Measurements from ENCODE around the gene CHRNA4. TPM values are rescaled to one million over a fixed set of nuclear protein-coding genes. Genes with fewer than 3 reads are reported as not detected.

The CHRNA4 gene
- total and polyA plus RNA-seq, 5 experiments from 2014 or later, result not detected

GRCh38 chr20:63305393-63305792 lies 55.8 kb downstream of the CHRNA4 start:
- Mint-ChIP-seq H3K27me3 (peaks cover 8 to 41% (median 14%) of the 10 kb centered on the region in 5 donors), H3K4me3 (no peak overlapping the region), H3K4me1 (peaks cover 0 to 2% (median 0%) of the 10 kb centered on the region in 4 donors), H3K27ac (no peak overlapping the region), H3K36me3 (peaks cover 0 to 14% (median 0%) of the 10 kb centered on the region in 3 donors), H3K9me3 (peaks cover 0 to 17% (median 7%) of the 10 kb centered on the region in 9 donors)
- ATAC-seq, result no peak
- no peak for DNase-seq
- POLR2A ChIA-PET, result no interaction called here

- no peak overlapping the region for H3K27ac Mint-ChIP-seq
- H3K27me3 Mint-ChIP-seq, result peaks cover 15 to 44% (median 25%) of the 10 kb centered on the region in 5 donors
- DNase-seq (no peak), ATAC-seq (no peak)
- H3K9me3 Mint-ChIP-seq, result peaks cover 0 to 17% (median 7%) of the 10 kb centered on the region in 9 donors
- POLR2A ChIA-PET, result no interaction called here
- peaks cover 0 to 18% (median 2%) of the 10 kb centered on the region in 3 donors for H3K36me3 Mint-ChIP-seq
- no peak overlapping the region for H3K4me3 Mint-ChIP-seq
- H3K4me1 Mint-ChIP-seq, result peaks cover 0 to 3% (median 0%) of the 10 kb centered on the region in 4 donors
Observed at GRCh38 chr20:63303095-63303666, 58.0 kb downstream of the CHRNA4 start.

GRCh38 chr20:63301671-63302070 lies 59.5 kb downstream of the CHRNA4 start:
- H3K9me3 Mint-ChIP-seq, result peaks cover 0 to 17% (median 7%) of the 10 kb centered on the region in 9 donors
- DNase-seq, result no peak
- POLR2A ChIA-PET, result no interaction called here
- peaks cover 0 to 3% (median 0%) of the 10 kb centered on the region in 4 donors for H3K4me1 Mint-ChIP-seq
- H3K36me3 Mint-ChIP-seq, result peaks cover 0 to 18% (median 2%) of the 10 kb centered on the region in 3 donors
- no peak overlapping the region for H3K27ac Mint-ChIP-seq
- H3K4me3 Mint-ChIP-seq, result no peak overlapping the region
- H3K27me3 Mint-ChIP-seq, result peaks cover 15 to 47% (median 25%) of the 10 kb centered on the region in 5 donors
- no peak for ATAC-seq

GRCh38 chr20:63298731-63299312 lies 62.3 kb downstream of the CHRNA4 start:
- no peak overlapping the region for H3K27ac Mint-ChIP-seq
- ATAC-seq (no peak), DNase-seq (no peak)
- H3K36me3 Mint-ChIP-seq, result peaks cover 0 to 18% (median 2%) of the 10 kb centered on the region in 3 donors
- H3K4me1 Mint-ChIP-seq, result peaks cover 6 to 15% (median 10%) of the 10 kb centered on the region in 4 donors
- H3K4me3 Mint-ChIP-seq, result no peak overlapping the region
- peaks cover 0 to 17% (median 7%) of the 10 kb centered on the region in 9 donors for H3K9me3 Mint-ChIP-seq
- POLR2A ChIA-PET, result no interaction called here
- H3K27me3 Mint-ChIP-seq, result peaks cover 14 to 48% (median 27%) of the 10 kb centered on the region in 5 donors

- Mint-ChIP-seq H3K4me1 (peaks cover 6 to 15% (median 10%) of the 10 kb centered on the region in 4 donors), H3K9me3 (peaks cover 0 to 17% (median 7%) of the 10 kb centered on the region in 9 donors), H3K36me3 (peaks cover 0 to 18% (median 2%) of the 10 kb centered on the region in 3 donors), H3K27ac (peak overlapping the region in 1 of 10 donors; percentile 27), H3K4me3 (no peak overlapping the region), H3K27me3 (peaks cover 14 to 46% (median 27%) of the 10 kb centered on the region in 5 donors)
- DNase-seq (no peak), ATAC-seq (no peak)
- POLR2A ChIA-PET, result no interaction called here
Observed at GRCh38 chr20:63297796-63298572, 63.2 kb downstream of the CHRNA4 start.

- Mint-ChIP-seq H3K9me3 (peaks cover 0 to 11% (median 6%) of the 10 kb centered on the region in 9 donors), H3K4me1 (peaks cover 6 to 15% (median 10%) of the 10 kb centered on the region in 4 donors), H3K4me3 (no peak overlapping the region), H3K27ac (no peak overlapping the region), H3K36me3 (peaks cover 0 to 13% (median 2%) of the 10 kb centered on the region in 3 donors), H3K27me3 (peaks cover 13 to 40% (median 23%) of the 10 kb centered on the region in 5 donors)
- POLR2A ChIA-PET, result no interaction called here
- DNase-seq, result no peak
- ATAC-seq, result no peak
Observed at GRCh38 chr20:63297371-63297781, 63.8 kb downstream of the CHRNA4 start.

GRCh38 chr20:63296531-63297299 lies 64.4 kb downstream of the CHRNA4 start:
- Mint-ChIP-seq H3K36me3 (peaks cover 0 to 9% (median 2%) of the 10 kb centered on the region in 3 donors), H3K9me3 (peaks cover 0 to 8% (median 5%) of the 10 kb centered on the region in 9 donors), H3K27me3 (peaks cover 13 to 38% (median 23%) of the 10 kb centered on the region in 5 donors), H3K4me1 (peaks cover 6 to 16% (median 11%) of the 10 kb centered on the region in 4 donors), H3K4me3 (no peak overlapping the region), H3K27ac (peak overlapping the region in 1 of 10 donors; percentile 55)
- DNase-seq, result no peak
- ATAC-seq, result no peak
- POLR2A ChIA-PET, result no interaction called here

- Mint-ChIP-seq H3K9me3 (peaks cover 0 to 3% (median 0%) of the 10 kb centered on the region in 9 donors), H3K4me3 (peak overlapping the region in 6 of 10 donors; percentile 23 to 59 (median 40)), H3K27me3 (peaks cover 11 to 33% (median 18%) of the 10 kb centered on the region in 5 donors), H3K27ac (peak overlapping the region in 1 of 10 donors; percentile 59), H3K36me3 (peaks cover 0 to 4% (median 2%) of the 10 kb centered on the region in 3 donors), H3K4me1 (peaks cover 6 to 20% (median 11%) of the 10 kb centered on the region in 4 donors)
- no peak for DNase-seq
- ATAC-seq, result peak; percentile 19 to 42
- POLR2A ChIA-PET, result no interaction called here
Observed at GRCh38 chr20:63295846-63296245, 65.3 kb downstream of the CHRNA4 start.

GRCh38 chr20:63295422-63295821 lies 65.7 kb downstream of the CHRNA4 start:
- Mint-ChIP-seq H3K27ac (peak overlapping the region in 3 of 10 donors; percentile 59 to 69 (median 63)), H3K4me3 (peak overlapping the region in 7 of 10 donors; percentile 7 to 59 (median 40)), H3K4me1 (peaks cover 6 to 20% (median 11%) of the 10 kb centered on the region in 4 donors), H3K9me3 (no peaks in the 10 kb centered on the region), H3K36me3 (peaks cover 0 to 4% (median 2%) of the 10 kb centered on the region in 3 donors), H3K27me3 (peaks cover 11 to 29% (median 16%) of the 10 kb centered on the region in 5 donors)
- POLR2A ChIA-PET, result no interaction called here
- ATAC-seq, result peak; percentile 62 to 84
- peak in 4 of 10 donors; percentile 30 to 43 (median 39) for DNase-seq

- Mint-ChIP-seq H3K4me1 (peaks cover 6 to 20% (median 11%) of the 10 kb centered on the region in 4 donors), H3K36me3 (peaks cover 0 to 4% (median 2%) of the 10 kb centered on the region in 3 donors), H3K9me3 (no peaks in the 10 kb centered on the region), H3K27me3 (peaks cover 8 to 28% (median 14%) of the 10 kb centered on the region in 5 donors), H3K4me3 (peak overlapping the region in 2 of 10 donors; percentile 54 to 59), H3K27ac (peak overlapping the region in 2 of 10 donors; percentile 59 to 69)
- POLR2A ChIA-PET, result no interaction called here
- DNase-seq (no peak), ATAC-seq (no peak)
Observed at GRCh38 chr20:63295018-63295417, 66.1 kb downstream of the CHRNA4 start.

- Mint-ChIP-seq H3K4me1 (peaks cover 6 to 20% (median 11%) of the 10 kb centered on the region in 4 donors), H3K27me3 (peaks cover 8 to 28% (median 13%) of the 10 kb centered on the region in 5 donors)
- POLR2A ChIA-PET, result no interaction called here
Observed at GRCh38 chr20:63294536-63294900, 66.6 kb downstream of the CHRNA4 start.

More at GRCh38 chr20:63294536-63294900, 66.6 kb downstream of the CHRNA4 start:
- H3K4me3 Mint-ChIP-seq, result peak overlapping the region in 1 of 10 donors; percentile 54
- peaks cover 0 to 4% (median 2%) of the 10 kb centered on the region in 3 donors for H3K36me3 Mint-ChIP-seq
- ATAC-seq, result no peak
- H3K9me3 Mint-ChIP-seq, result no peaks in the 10 kb centered on the region
- H3K27ac Mint-ChIP-seq, result no peak overlapping the region
- DNase-seq, result no peak

Measured in naive thymus-derived CD8-positive, alpha-beta T cell (primary cell).